Measurements from ENCODE around the gene ETAA1. TPM values are rescaled to one million over a fixed set of nuclear protein-coding genes. Genes with fewer than 3 reads are reported as not detected.

The ETAA1 gene
- total RNA-seq, 2 experiments from 2014 or later = 16.6 to 18.1 TPM

GRCh38 chr2:67455219-67456142 is 58.3 kb downstream of the ETAA1 start:
- ChIA-PET POLR2A (no interaction called here), CTCF (ENCODE audit: unreplicated experiment) (no interaction called here)
- no peaks in the 10 kb centered on the region for H3K79me2 ChIP-seq (ENCODE audit: insufficient read depth, low read depth, low read length)
- no peak overlapping the region for H2AFZ ChIP-seq (ENCODE audit: low read length)
- H4K20me1 ChIP-seq (ENCODE audit: insufficient read depth, low read length) = no peaks in the 10 kb centered on the region
- no peak overlapping the region for H3K4me2 ChIP-seq (ENCODE audit: low read length)
- H3K4me1 ChIP-seq (ENCODE audit: insufficient read depth, low read length, poor library complexity, severe bottlenecking) = no peaks in the 10 kb centered on the region
- H3K9me2 ChIP-seq (ENCODE audit: insufficient read depth, low read length) = no peaks in the 10 kb centered on the region
- BruUV-seq (replicated peaks) = no TSS peak
- intact Hi-C loops (cut with micrococcal nuclease; ENCODE audit: unreplicated experiment) = no loop called here
- no peaks in the 10 kb centered on the region for H3K9me3 ChIP-seq (ENCODE audit: low read length)
- no peak for DNase-seq (ENCODE audit: low spot score)
- no peak for TF ChIP-seq CTCF (conservative IDR thresholded peaks at IDR 0.05; ENCODE audit: low read length)
- TF ChIP-seq EZH2phosphoT487 (IDR thresholded peaks at IDR 0.05; ENCODE audit: borderline replicate concordance, low read depth, low read length) = no peak
- H3K36me3 ChIP-seq (ENCODE audit: insufficient read depth, low read length) = no peaks in the 10 kb centered on the region
- no peak overlapping the region for H3K4me3 ChIP-seq (ENCODE audit: low read depth, low read length, poor library complexity, severe bottlenecking)
- no peak overlapping the region for H3K27ac ChIP-seq (ENCODE audit: low read depth, low read length, poor library complexity, severe bottlenecking)

GRCh38 chr2:67456428-67456827 is 59.3 kb downstream of the ETAA1 start:
- H4K20me1 ChIP-seq (ENCODE audit: insufficient read depth, low read length) = no peaks in the 10 kb centered on the region
- TF ChIP-seq EZH2phosphoT487 (IDR thresholded peaks at IDR 0.05; ENCODE audit: borderline replicate concordance, low read depth, low read length) (no peak), CTCF (conservative IDR thresholded peaks at IDR 0.05; ENCODE audit: low read length) (no peak)
- no peaks in the 10 kb centered on the region for H3K36me3 ChIP-seq (ENCODE audit: insufficient read depth, low read length)
- no peak overlapping the region for H3K4me3 ChIP-seq (ENCODE audit: low read depth, low read length, poor library complexity, severe bottlenecking)
- H3K27ac ChIP-seq (ENCODE audit: low read depth, low read length, poor library complexity, severe bottlenecking) = no peak overlapping the region
- H3K4me1 ChIP-seq (ENCODE audit: insufficient read depth, low read length, poor library complexity, severe bottlenecking) = no peaks in the 10 kb centered on the region
- H3K4me2 ChIP-seq (ENCODE audit: low read length) = no peak overlapping the region
- ChIA-PET POLR2A (no interaction called here), CTCF (ENCODE audit: unreplicated experiment) (no interaction called here)
- H3K79me2 ChIP-seq (ENCODE audit: insufficient read depth, low read depth, low read length) = no peaks in the 10 kb centered on the region
- DNase-seq (ENCODE audit: low spot score) = no peak
- no peaks in the 10 kb centered on the region for H3K9me3 ChIP-seq (ENCODE audit: low read length)
- H2AFZ ChIP-seq (ENCODE audit: low read length) = no peak overlapping the region
- intact Hi-C loops (cut with micrococcal nuclease; ENCODE audit: unreplicated experiment) = no loop called here
- no TSS peak for BruUV-seq (replicated peaks)
- H3K9me2 ChIP-seq (ENCODE audit: insufficient read depth, low read length) = no peaks in the 10 kb centered on the region

GRCh38 chr2:67457699-67458098 is 60.6 kb downstream of the ETAA1 start:
- Histone ChIP-seq H3K36me3 (ENCODE audit: insufficient read depth, low read length) (no peaks in the 10 kb centered on the region), H4K20me1 (ENCODE audit: insufficient read depth, low read length) (no peaks in the 10 kb centered on the region), H3K4me1 (ENCODE audit: insufficient read depth, low read length, poor library complexity, severe bottlenecking) (no peaks in the 10 kb centered on the region), H3K4me2 (ENCODE audit: low read length) (no peak overlapping the region), H3K9me2 (ENCODE audit: insufficient read depth, low read length) (no peaks in the 10 kb centered on the region), H3K79me2 (ENCODE audit: insufficient read depth, low read depth, low read length) (no peaks in the 10 kb centered on the region), H3K27ac (ENCODE audit: low read depth, low read length, poor library complexity, severe bottlenecking) (no peak overlapping the region), H3K9me3 (ENCODE audit: low read length) (no peaks in the 10 kb centered on the region), H2AFZ (ENCODE audit: low read length) (no peak overlapping the region), H3K4me3 (ENCODE audit: low read depth, low read length, poor library complexity, severe bottlenecking) (no peak overlapping the region)
- DNase-seq (ENCODE audit: low spot score) = no peak
- intact Hi-C loops (cut with micrococcal nuclease; ENCODE audit: unreplicated experiment) = no loop called here
- ChIA-PET CTCF (ENCODE audit: unreplicated experiment) (no interaction called here), POLR2A (no interaction called here)
- no TSS peak for BruUV-seq (replicated peaks)
- no peak for TF ChIP-seq EZH2phosphoT487 (IDR thresholded peaks at IDR 0.05; ENCODE audit: borderline replicate concordance, low read depth, low read length)
- TF ChIP-seq CTCF (conservative IDR thresholded peaks at IDR 0.05; ENCODE audit: low read length) = no peak
